NB4 (cell line): ENCODE data around the gene FBXL17.

Source experiments
- MYC ChIP-seq: IDR thresholded peaks from 2 replicates; pipeline ENCODE4 v1.6.1; 2011; ENCODE audit warnings: low read depth, low read length
- POLR2A ChIP-seq: IDR thresholded peaks from 2 replicates; pipeline ENCODE4 v1.6.1; 2011; ENCODE audit warnings: mild to moderate bottlenecking; ENCODE audit not compliant: insufficient read length; ENCODE audit errors: extremely low read depth
- TF ChIP-seq, protein P1 (sequence below): IDR thresholded peaks from one replicate; pipeline ENCODE4 v1.5.1; 2012; ENCODE audit warnings: low read depth, low read length
- TF ChIP-seq, protein P2 (sequence below): IDR thresholded peaks from 2 replicates; pipeline ENCODE4 v1.6.1; 2011; ENCODE audit warnings: low read depth, low read length

- TF ChIP-seq, protein P1, sequence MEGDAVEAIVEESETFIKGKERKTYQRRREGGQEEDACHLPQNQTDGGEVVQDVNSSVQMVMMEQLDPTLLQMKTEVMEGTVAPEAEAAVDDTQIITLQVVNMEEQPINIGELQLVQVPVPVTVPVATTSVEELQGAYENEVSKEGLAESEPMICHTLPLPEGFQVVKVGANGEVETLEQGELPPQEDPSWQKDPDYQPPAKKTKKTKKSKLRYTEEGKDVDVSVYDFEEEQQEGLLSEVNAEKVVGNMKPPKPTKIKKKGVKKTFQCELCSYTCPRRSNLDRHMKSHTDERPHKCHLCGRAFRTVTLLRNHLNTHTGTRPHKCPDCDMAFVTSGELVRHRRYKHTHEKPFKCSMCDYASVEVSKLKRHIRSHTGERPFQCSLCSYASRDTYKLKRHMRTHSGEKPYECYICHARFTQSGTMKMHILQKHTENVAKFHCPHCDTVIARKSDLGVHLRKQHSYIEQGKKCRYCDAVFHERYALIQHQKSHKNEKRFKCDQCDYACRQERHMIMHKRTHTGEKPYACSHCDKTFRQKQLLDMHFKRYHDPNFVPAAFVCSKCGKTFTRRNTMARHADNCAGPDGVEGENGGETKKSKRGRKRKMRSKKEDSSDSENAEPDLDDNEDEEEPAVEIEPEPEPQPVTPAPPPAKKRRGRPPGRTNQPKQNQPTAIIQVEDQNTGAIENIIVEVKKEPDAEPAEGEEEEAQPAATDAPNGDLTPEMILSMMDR, result no peak
- TF ChIP-seq, protein P2, sequence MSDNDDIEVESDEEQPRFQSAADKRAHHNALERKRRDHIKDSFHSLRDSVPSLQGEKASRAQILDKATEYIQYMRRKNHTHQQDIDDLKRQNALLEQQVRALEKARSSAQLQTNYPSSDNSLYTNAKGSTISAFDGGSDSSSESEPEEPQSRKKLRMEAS, result no peak
- TF ChIP-seq POLR2A, result no peak
- no peak for TF ChIP-seq MYC
These were observed 236.5 kb downstream of the FBXL17 start for GRCh38 chr5:108145351-108145750.
